Cardiac muscle cell (in vitro differentiated cells and primary cell): Measurements from ENCODE around the gene FGD4. TPM values are rescaled to one million over a fixed set of nuclear protein-coding genes. Genes with fewer than 3 reads are reported as not detected.

Experiments
- DNase-seq, 2 donors: peaks; one replicate each; pipeline versions ENCODE4 v3.0.0 to v3.0.0-alpha.2; 2010 to 2017; ENCODE audit warnings: low read depth in 1 of 2, low spot score in 1 of 2
- H3K27ac ChIP-seq: fragments of 200-600 bp; sonication (generic); 2 replicates; pipeline ENCODE4 v1.5.1; 2016
- H3K27me3 ChIP-seq: fragments of 200-600 bp; sonication (generic); 2 replicates; pipeline ENCODE4 v1.6.0; 2016; ENCODE audit warnings: control low read depth
- H3K36me3 ChIP-seq: fragments of 200-600 bp; sonication (generic); 2 replicates; pipeline ENCODE4 v1.5.1; 2016; ENCODE audit warnings: control low read depth
- H3K4me1 ChIP-seq: fragments of 200-600 bp; sonication (generic); 2 replicates; pipeline ENCODE4 v1.8.1; 2017; ENCODE audit warnings: low read depth, mild to moderate bottlenecking, mixed run types
- H3K4me3 ChIP-seq: fragments of 200-600 bp; sonication (generic); 2 replicates; pipeline ENCODE4 v1.5.1; 2016; ENCODE audit warnings: mild to moderate bottlenecking
- H3K9me3 ChIP-seq: fragments of 200-600 bp; sonication (generic); 2 replicates; pipeline ENCODE4 v1.5.1; 2017; ENCODE audit warnings: low read depth, mild to moderate bottlenecking, control low read depth
- CTCF ChIP-seq: IDR thresholded peaks from 2 replicates; pipeline ENCODE4 v1.5.1; 2012; ENCODE audit warnings: low read depth, mild to moderate bottlenecking, low read length
- polyA plus RNA-seq: library from polyadenylated mRNA; unstranded; fragments of >200 nt; fragmentation: Nextera tagmentation; extraction: Ambion mirVana; gene quantifications from 2 replicates; pipeline ENCODE4 v1.2.1, GENCODE V29; 2016
- total RNA-seq: library from RNA; depleted of rRNA; stranded (reverse); fragments of >200 nt; gene quantifications from 2 replicates; pipeline ENCODE4 v1.2.3, GENCODE V29; 2016

Gene FGD4
- total and polyA plus RNA-seq, 2 experiments from 2014 or later, result 2.5 to 7.3 TPM

GRCh38 chr12:32615441-32615840 lies 216.1 kb downstream of the FGD4 start:
- Histone ChIP-seq H3K36me3 (no peaks in the 10 kb centered on the region), H3K4me1 (no peaks in the 10 kb centered on the region), H3K27me3 (no peaks in the 10 kb centered on the region), H3K9me3 (no peaks in the 10 kb centered on the region), H3K4me3 (no peak overlapping the region), H3K27ac (no peak overlapping the region)
- TF ChIP-seq CTCF, result no peak
- no peak for DNase-seq

GRCh38 chr12:32617534-32617933 lies 218.2 kb downstream of the FGD4 start:
- DNase-seq, result no peak
- H3K9me3 ChIP-seq, result no peaks in the 10 kb centered on the region
- H3K27ac ChIP-seq, result no peak overlapping the region
- no peaks in the 10 kb centered on the region for H3K36me3 ChIP-seq
- no peak overlapping the region for H3K4me3 ChIP-seq
- no peak for TF ChIP-seq CTCF
- no peaks in the 10 kb centered on the region for H3K27me3 ChIP-seq
- H3K4me1 ChIP-seq, result no peaks in the 10 kb centered on the region

- Histone ChIP-seq H3K9me3 (no peaks in the 10 kb centered on the region), H3K4me3 (no peak overlapping the region), H3K4me1 (no peaks in the 10 kb centered on the region), H3K27ac (no peak overlapping the region), H3K36me3 (no peaks in the 10 kb centered on the region), H3K27me3 (no peaks in the 10 kb centered on the region)
- no peak for DNase-seq
- no peak for TF ChIP-seq CTCF
Observed at GRCh38 chr12:32618115-32618514, 218.8 kb downstream of the FGD4 start.

GRCh38 chr12:32627976-32628375 lies 228.6 kb downstream of the FGD4 start:
- Histone ChIP-seq H3K27ac (no peak overlapping the region), H3K4me1 (no peaks in the 10 kb centered on the region), H3K9me3 (no peaks in the 10 kb centered on the region), H3K36me3 (no peaks in the 10 kb centered on the region), H3K4me3 (no peak overlapping the region), H3K27me3 (no peaks in the 10 kb centered on the region)
- TF ChIP-seq CTCF, result no peak
- no peak for DNase-seq

GRCh38 chr12:32641287-32641901 lies 242.0 kb downstream of the FGD4 start:
- Histone ChIP-seq H3K36me3 (no peaks in the 10 kb centered on the region), H3K27ac (no peak overlapping the region), H3K4me3 (no peak overlapping the region), H3K27me3 (no peaks in the 10 kb centered on the region), H3K9me3 (no peaks in the 10 kb centered on the region), H3K4me1 (peaks cover 5% of the 10 kb centered on the region)
- TF ChIP-seq CTCF, result no peak
- DNase-seq, result no peak
